ENCODE data around the gene C5orf24.
"Not testable (repeated sequence)": the region's sequence is repeated elsewhere in the genome, so short reads cannot be mapped to it uniquely, and the experiment has no call there.

The C5orf24 gene

GRCh38 chr5:134845852-134846640, at the start of gene C5orf24:
C5orf24 (plus strand) TSS chr5:134845968; CDS start chr5:134854901, 8,933 bp downstream.
- DNase-seq: peak; percentile 93

GRCh38 chr5:134798468-134798867, 47.3 kb upstream of the C5orf24 start:
- DNase-seq: no peak

- DNase-seq: no peak
Measured at GRCh38 chr5:134803821-134804220, 41.9 kb upstream of the C5orf24 start.

- peak; percentile 49 for DNase-seq
Measured at GRCh38 chr5:134813407-134813806, 32.4 kb upstream of the C5orf24 start.

GRCh38 chr5:134813827-134814226, 31.9 kb upstream of the C5orf24 start:
- peak; percentile 82 for DNase-seq

- no peak for DNase-seq
Measured at GRCh38 chr5:134817006-134817405, 28.8 kb upstream of the C5orf24 start.

- DNase-seq: no peak
Measured at GRCh38 chr5:134818776-134819175, 27.0 kb upstream of the C5orf24 start.

GRCh38 chr5:134819407-134819963, 26.3 kb upstream of the C5orf24 start:
- DNase-seq: no peak

GRCh38 chr5:134821841-134822240, 23.9 kb upstream of the C5orf24 start:
- no peak for DNase-seq

- no peak for DNase-seq
Measured at GRCh38 chr5:134824681-134825080, 21.1 kb upstream of the C5orf24 start.

- DNase-seq: peak; percentile 31
Measured at GRCh38 chr5:134825212-134825611, 20.6 kb upstream of the C5orf24 start.

- no peak for DNase-seq
Measured at GRCh38 chr5:134833340-134834032, 12.3 kb upstream of the C5orf24 start.

- no peak for DNase-seq
Measured at GRCh38 chr5:134835623-134836022, 10.1 kb upstream of the C5orf24 start.

- DNase-seq: no peak
Measured at GRCh38 chr5:134837530-134838181, 8.1 kb upstream of the C5orf24 start.

- DNase-seq: not testable (repeated sequence)
Measured at GRCh38 chr5:134838361-134838760, 7.4 kb upstream of the C5orf24 start.

GRCh38 chr5:134840811-134841210, 5.0 kb upstream of the C5orf24 start:
- no peak for DNase-seq

- DNase-seq: no peak
Measured at GRCh38 chr5:134844252-134844651, 1.5 kb upstream of the C5orf24 start.

GRCh38 chr5:134845335-134845851, 375 bp upstream of the C5orf24 start:
- no peak for DNase-seq

- DNase-seq: no peak
Measured at GRCh38 chr5:134846641-134846960, 833 bp downstream of the C5orf24 start.

- DNase-seq: not testable (repeated sequence)
Measured at GRCh38 chr5:134849434-134849933, 3.7 kb downstream of the C5orf24 start.

- DNase-seq: peak; percentile 51
Measured at GRCh38 chr5:134851307-134851923, 5.6 kb downstream of the C5orf24 start.

- not testable (repeated sequence) for DNase-seq
Measured at GRCh38 chr5:134856465-134856864, 10.7 kb downstream of the C5orf24 start.

- DNase-seq: no peak
Measured at GRCh38 chr5:134857401-134857800, 11.6 kb downstream of the C5orf24 start.

All from MV-4-11 (cell line).